GM21737 (cell line): ENCODE results near the gene KLF5.

Experiments
- ATAC-seq: cut with Tn5 transposase; IDR thresholded peaks from one replicate; pipeline ENCODE4 v1.9.1; 2021; ENCODE audit warnings: mild to moderate bottlenecking, moderate library complexity; ENCODE audit not compliant: unreplicated experiment

KLF5 gene

GRCh38 chr13:73059460-73060250, 850 bp downstream of the KLF5 start:
- peak; percentile 30 for ATAC-seq

- no peak for ATAC-seq
Observed at GRCh38 chr13:73060251-73061160, 1.7 kb downstream of the KLF5 start.

- ATAC-seq = no peak
Observed at GRCh38 chr13:73061473-73061872, 2.7 kb downstream of the KLF5 start.

GRCh38 chr13:73061876-73062275, 3.1 kb downstream of the KLF5 start:
- no peak for ATAC-seq

- ATAC-seq = no peak
Observed at GRCh38 chr13:73062468-73062867, 3.7 kb downstream of the KLF5 start.

GRCh38 chr13:73063166-73063565, 4.4 kb downstream of the KLF5 start:
- no peak for ATAC-seq

GRCh38 chr13:73065036-73065435, 6.2 kb downstream of the KLF5 start:
- no peak for ATAC-seq

GRCh38 chr13:73065665-73066340, 7.0 kb downstream of the KLF5 start:
- no peak for ATAC-seq

GRCh38 chr13:73069206-73069805, 10.5 kb downstream of the KLF5 start:
- no peak for ATAC-seq

- ATAC-seq = no peak
Observed at GRCh38 chr13:73070451-73071098, 11.8 kb downstream of the KLF5 start.

- no peak for ATAC-seq
Observed at GRCh38 chr13:73072239-73072900, 13.6 kb downstream of the KLF5 start.

GRCh38 chr13:73073050-73073449, 14.2 kb downstream of the KLF5 start:
- ATAC-seq = no peak

GRCh38 chr13:73074014-73074413, 15.2 kb downstream of the KLF5 start:
- ATAC-seq = no peak

- ATAC-seq = no peak
Observed at GRCh38 chr13:73074926-73075325, 16.1 kb downstream of the KLF5 start.

GRCh38 chr13:73075546-73075945, 16.7 kb downstream of the KLF5 start:
- ATAC-seq = no peak

GRCh38 chr13:73075954-73076353, 17.1 kb downstream of the KLF5 start:
- ATAC-seq = no peak

GRCh38 chr13:73077865-73078264, 19.1 kb downstream of the KLF5 start:
- ATAC-seq = no peak

GRCh38 chr13:73079359-73079758, 20.6 kb downstream of the KLF5 start:
- no peak for ATAC-seq

- no peak for ATAC-seq
Observed at GRCh38 chr13:73081256-73081915, 22.6 kb downstream of the KLF5 start.
